ENCODE results near the gene ISOC1.

The ISOC1 gene

DNA sequence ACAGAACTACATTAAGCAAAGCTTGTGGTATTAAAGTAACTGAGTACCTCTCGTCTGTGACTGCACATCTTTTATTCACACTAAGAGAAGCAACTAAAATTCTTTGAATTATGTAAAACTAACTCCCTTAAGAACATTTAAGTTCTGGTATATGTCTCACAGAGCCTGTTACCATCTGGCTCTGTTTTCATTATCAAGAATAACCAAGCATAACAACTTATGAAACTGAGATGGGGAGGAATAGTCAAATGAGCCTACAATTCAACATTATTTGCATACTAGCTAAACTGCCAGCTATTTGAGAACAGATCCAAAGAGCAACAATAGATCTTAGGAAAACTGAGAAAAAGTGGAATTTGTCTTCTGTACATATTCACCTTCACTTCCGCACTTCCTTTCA is 25.3 kb upstream of the ISOC1 start:
- no peak for ATAC-seq
- TF ChIP-seq ZFP3 (CRISPR knock-in tag; IDR thresholded peaks at IDR 0.05) (no peak), TSHZ2 (CRISPR knock-in tag; IDR thresholded peaks at IDR 0.05) (no peak), TOX (CRISPR knock-in tag; IDR thresholded peaks at IDR 0.05; ENCODE audit: borderline replicate concordance) (no peak), OSR1 (CRISPR knock-in tag; IDR thresholded peaks at IDR 0.05) (no peak), ZNF70 (CRISPR knock-in tag; IDR thresholded peaks at IDR 0.05) (no peak), RARB (CRISPR knock-in tag; IDR thresholded peaks at IDR 0.05) (no peak), ARNTL (CRISPR knock-in tag; IDR thresholded peaks at IDR 0.05; ENCODE audit: borderline replicate concordance, low read depth) (no peak), ZC3H10 (CRISPR knock-in tag; IDR thresholded peaks at IDR 0.05) (no peak), ISL1 (CRISPR knock-in tag; IDR thresholded peaks at IDR 0.05) (no peak), POU6F1 (CRISPR knock-in tag; IDR thresholded peaks at IDR 0.05; ENCODE audit: borderline replicate concordance, low read depth) (no peak), ZFP30 (CRISPR knock-in tag; IDR thresholded peaks at IDR 0.05) (no peak), TCF4 (CRISPR knock-in tag; IDR thresholded peaks at IDR 0.05; ENCODE audit: borderline replicate concordance) (no peak), ZNF565 (CRISPR knock-in tag; conservative IDR thresholded peaks at IDR 0.05; ENCODE audit: low read depth) (no peak)

- TF ChIP-seq ZNF565 (CRISPR knock-in tag; conservative IDR thresholded peaks at IDR 0.05; ENCODE audit: low read depth) (no peak), OSR1 (CRISPR knock-in tag; IDR thresholded peaks at IDR 0.05) (no peak), POU6F1 (CRISPR knock-in tag; IDR thresholded peaks at IDR 0.05; ENCODE audit: borderline replicate concordance, low read depth) (no peak), ZFP3 (CRISPR knock-in tag; IDR thresholded peaks at IDR 0.05) (no peak), CSDC2 (CRISPR knock-in tag; IDR thresholded peaks at IDR 0.05) (no peak), TSHZ2 (CRISPR knock-in tag; IDR thresholded peaks at IDR 0.05) (no peak), ZFP30 (CRISPR knock-in tag; IDR thresholded peaks at IDR 0.05) (no peak), ISL1 (CRISPR knock-in tag; IDR thresholded peaks at IDR 0.05) (no peak), TCF4 (CRISPR knock-in tag; IDR thresholded peaks at IDR 0.05; ENCODE audit: borderline replicate concordance) (no peak), ZNF8 (CRISPR knock-in tag; IDR thresholded peaks at IDR 0.05) (no peak), SNAI2 (CRISPR knock-in tag; IDR thresholded peaks at IDR 0.05) (no peak), RARB (CRISPR knock-in tag; IDR thresholded peaks at IDR 0.05) (no peak), PPARA (CRISPR knock-in tag; IDR thresholded peaks at IDR 0.05; ENCODE audit: borderline replicate concordance) (no peak), PATZ1 (CRISPR knock-in tag; IDR thresholded peaks at IDR 0.05; ENCODE audit: borderline replicate concordance) (no peak), ZC3H10 (CRISPR knock-in tag; IDR thresholded peaks at IDR 0.05) (no peak), BACH2 (CRISPR knock-in tag; IDR thresholded peaks at IDR 0.05; ENCODE audit: borderline replicate concordance) (no peak), ESRRG (CRISPR knock-in tag; IDR thresholded peaks at IDR 0.05) (no peak)
- TF ChIP-seq, protein P1, sequence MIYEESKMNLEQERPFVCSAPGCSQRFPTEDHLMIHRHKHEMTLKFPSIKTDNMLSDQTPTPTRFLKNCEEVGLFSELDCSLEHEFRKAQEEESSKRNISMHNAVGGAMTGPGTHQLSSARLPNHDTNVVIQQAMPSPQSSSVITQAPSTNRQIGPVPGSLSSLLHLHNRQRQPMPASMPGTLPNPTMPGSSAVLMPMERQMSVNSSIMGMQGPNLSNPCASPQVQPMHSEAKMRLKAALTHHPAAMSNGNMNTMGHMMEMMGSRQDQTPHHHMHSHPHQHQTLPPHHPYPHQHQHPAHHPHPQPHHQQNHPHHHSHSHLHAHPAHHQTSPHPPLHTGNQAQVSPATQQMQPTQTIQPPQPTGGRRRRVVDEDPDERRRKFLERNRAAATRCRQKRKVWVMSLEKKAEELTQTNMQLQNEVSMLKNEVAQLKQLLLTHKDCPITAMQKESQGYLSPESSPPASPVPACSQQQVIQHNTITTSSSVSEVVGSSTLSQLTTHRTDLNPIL (CRISPR knock-in tag; IDR thresholded peaks at IDR 0.05; ENCODE audit: low read depth), result no peak
- ATAC-seq, result no peak
These were observed 21.4 kb upstream of the ISOC1 start for GRCh38 chr5:129073111-129073510.
